SK-N-DZ (cell line): Measurements from ENCODE around the gene CDC42EP3. TPM values are rescaled to one million over a fixed set of nuclear protein-coding genes. Genes with fewer than 3 reads are reported as not detected.

Experiments
- DNase-seq: peaks from one replicate; pipeline ENCODE4 v3.0.0-alpha.2; 2015; ENCODE audit warnings: low spot score
- polyA plus RNA-seq, 2 experiments: library from polyadenylated mRNA; depleted of rRNA; stranded (reverse); fragments of >200 nt; gene quantifications; 2 replicates each; pipeline ENCODE4 v1.2.3, GENCODE V29; 2014

Gene CDC42EP3
- 16.9 and 26.3 TPM in 2 replicates for polyA plus RNA-seq (2014; cell fraction: cytosol; rRNA removed)
- polyA plus RNA-seq (2014; cell fraction: nucleus; rRNA removed): 11.6 and 14.7 TPM in 2 replicates

GRCh38 chr2:37671009-37671815, at the start of gene CDC42EP3:
TSS of gene CDC42EP3 (minus strand) at chr2:37671642. CDS start at chr2:37646587, 25,055 bp downstream.
- peak; percentile 53 for DNase-seq

DNA sequence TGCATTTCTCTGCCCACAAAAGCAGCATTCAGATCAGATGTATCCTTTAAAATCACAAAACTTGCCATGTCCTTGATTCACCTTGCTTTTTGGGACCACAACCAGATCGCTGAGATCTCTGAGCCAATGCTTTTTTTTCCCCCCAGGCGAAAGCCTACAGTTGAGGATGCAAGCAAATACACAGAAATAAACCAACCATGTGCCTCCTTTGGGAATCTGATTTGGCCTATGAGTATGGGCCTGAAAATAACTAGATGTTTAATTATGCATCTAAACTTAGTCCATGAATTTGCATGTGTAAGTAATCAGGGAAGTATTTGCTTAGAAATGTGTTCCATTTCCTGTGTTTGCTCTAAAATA, 49.7 kb upstream of the CDC42EP3 start:
- no peak for DNase-seq

GRCh38 chr2:37720533-37721200, 49.2 kb upstream of the CDC42EP3 start:
- no peak for DNase-seq

GRCh38 chr2:37718515-37719161, 47.2 kb upstream of the CDC42EP3 start:
- no peak for DNase-seq

- DNase-seq: no peak
These were observed 41.8 kb upstream of the CDC42EP3 start for GRCh38 chr2:37713258-37713700.

GRCh38 chr2:37711831-37712230, 40.4 kb upstream of the CDC42EP3 start:
- DNase-seq: no peak

DNA sequence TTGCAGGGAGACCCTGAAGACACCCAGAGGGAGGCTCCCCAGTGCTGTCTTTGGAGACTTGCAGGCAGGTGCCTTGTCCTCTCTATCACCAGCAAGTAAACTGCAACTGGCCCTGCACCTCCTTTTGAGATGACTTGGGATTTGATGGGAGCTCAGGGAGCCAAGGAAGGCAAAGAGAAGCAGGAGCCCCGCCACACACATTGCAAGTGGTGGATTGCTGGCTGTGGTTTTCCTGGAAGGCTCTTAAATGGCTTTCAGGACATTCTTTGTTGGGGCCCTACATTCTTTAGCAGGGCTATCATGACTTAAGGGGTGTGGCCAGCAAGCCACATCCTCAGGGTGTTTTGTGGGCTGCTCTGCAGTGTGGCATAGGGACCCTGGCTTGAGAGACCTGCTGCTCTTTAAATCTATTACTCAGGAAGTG, 39.9 kb upstream of the CDC42EP3 start:
- no peak for DNase-seq

DNA sequence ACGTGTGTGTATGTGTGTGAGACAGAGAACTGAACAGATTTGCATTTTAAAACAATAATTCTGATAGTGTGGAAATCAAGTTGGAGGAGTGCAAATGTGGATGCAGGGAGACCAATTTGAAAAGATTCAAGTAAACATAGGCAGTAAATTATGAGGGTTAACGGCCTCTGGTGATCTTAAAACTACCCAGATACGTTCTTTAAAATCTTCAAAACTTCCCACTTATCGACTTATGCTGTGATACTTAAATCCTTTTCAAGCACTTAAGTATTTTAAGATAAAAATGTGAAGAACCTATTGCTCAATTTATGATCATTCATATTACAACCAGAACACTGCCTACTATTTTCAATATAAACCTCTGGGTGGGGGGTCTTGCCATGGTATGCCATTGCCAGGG, 37.7 kb upstream of the CDC42EP3 start:
- no peak for DNase-seq

- DNase-seq: no peak
These were observed 36.7 kb upstream of the CDC42EP3 start for GRCh38 chr2:37708146-37708545.

- no peak for DNase-seq
These were observed 36.0 kb upstream of the CDC42EP3 start for GRCh38 chr2:37707393-37707792.

- no peak for DNase-seq
These were observed 35.1 kb upstream of the CDC42EP3 start for GRCh38 chr2:37706334-37707183.

DNA sequence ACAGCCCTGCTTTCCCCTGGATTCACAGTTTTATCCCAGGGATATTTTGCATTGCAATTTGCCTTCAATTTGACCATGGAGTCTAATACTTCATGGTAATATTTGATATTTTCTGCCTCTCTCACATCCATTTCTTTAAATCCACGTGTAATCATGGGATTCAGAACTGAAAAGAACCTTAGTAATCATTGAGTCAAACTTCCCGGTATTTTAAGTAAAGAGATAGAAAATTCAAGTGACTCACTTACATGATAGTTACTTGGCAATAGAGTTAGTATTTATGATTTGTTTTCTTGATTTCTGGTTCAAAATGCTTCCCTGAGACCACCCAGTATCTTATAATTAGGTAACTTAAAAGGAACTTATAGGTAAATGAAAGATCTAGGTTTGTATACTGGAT, 33.7 kb upstream of the CDC42EP3 start:
- no peak for DNase-seq

GRCh38 chr2:37698931-37699481, 27.6 kb upstream of the CDC42EP3 start:
- no peak for DNase-seq

- DNase-seq: no peak
These were observed 23.9 kb upstream of the CDC42EP3 start for GRCh38 chr2:37695336-37695735.

GRCh38 chr2:37692711-37693110, 21.3 kb upstream of the CDC42EP3 start:
- DNase-seq: no peak

- no peak for DNase-seq
These were observed 18.3 kb upstream of the CDC42EP3 start for GRCh38 chr2:37689751-37690150.

DNA sequence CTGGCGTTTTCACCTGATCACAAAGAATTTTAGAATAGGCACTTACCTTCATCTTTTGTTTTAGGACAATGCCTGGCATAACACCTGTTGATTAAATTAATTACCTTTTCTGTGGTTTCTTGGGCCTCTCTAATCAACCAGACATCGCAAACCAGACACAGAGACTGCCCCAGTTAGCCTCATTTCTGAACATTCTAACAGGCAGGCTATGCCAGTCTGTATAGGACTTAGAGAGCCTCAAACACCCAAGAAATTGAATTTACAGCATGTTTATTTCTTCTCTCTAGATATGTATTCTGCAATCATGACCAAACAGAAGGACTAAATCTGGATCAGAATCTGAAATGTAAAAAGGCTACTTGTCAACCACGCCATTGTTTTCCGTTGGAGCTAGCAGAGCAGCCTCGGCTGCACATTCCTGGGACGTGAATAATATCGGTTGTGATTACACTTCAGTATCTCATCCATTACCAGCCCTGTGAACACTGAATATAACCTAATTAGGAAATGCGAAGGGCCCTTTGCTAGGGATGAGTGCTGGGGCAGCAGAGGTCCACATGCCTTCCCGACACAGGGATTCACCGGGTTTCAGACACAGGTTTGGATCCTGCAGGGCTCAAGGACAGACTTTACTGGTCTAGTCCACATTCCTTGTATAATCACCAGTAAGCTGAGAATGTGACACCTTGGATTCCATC, 17.5 kb upstream of the CDC42EP3 start:
- peak; percentile 44 for DNase-seq

DNA sequence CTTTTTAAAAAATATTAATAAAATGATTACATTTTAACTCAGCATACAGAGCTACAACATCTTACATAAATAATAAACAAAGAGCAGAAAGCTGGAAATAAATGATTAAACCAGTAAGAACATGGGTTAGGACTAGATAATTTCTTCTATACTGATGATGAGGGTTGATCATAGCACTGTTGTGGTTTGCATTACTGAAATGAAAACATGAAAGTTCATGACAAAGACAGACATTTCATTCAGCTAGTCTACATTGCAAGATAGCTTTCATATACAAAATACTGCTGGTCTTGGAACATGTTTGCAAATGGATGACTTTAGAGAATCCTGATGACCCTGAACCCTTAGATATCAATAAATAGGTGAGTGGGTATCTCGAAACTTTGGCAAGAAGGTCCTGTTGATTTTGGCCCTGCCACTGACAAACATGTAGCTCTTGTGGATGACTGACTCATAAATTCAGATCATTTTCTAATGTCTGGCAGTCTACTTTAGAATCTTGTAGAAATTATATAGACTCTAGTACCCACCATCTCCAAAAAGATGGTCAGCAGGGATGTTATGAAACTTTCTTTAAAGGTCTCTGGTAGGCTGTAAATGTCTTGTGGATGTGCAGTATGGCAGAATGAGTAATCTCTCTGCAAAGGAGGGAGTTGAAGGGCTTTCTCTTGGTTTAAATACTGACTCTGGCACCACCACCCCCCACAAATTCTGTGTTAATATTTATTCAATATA, 15.5 kb upstream of the CDC42EP3 start:
- no peak for DNase-seq

DNA sequence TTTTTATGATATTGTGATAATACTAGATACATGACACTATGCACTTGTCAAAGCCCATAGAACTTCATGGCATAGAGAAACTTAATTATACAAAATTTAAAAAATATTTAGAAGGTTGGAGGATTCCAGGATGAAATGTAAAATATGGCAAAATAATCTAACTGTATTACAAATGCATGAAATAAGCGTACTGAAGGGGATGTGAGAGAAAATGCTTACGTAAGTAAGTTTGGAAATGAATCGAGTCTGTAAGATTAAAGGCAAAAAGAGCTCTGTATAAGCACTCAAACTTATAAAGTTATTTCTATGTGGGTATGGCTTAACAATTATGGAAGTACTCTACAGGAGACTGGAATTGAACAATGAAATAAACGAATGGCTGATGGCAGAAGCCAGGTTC, 13.4 kb upstream of the CDC42EP3 start:
- DNase-seq: no peak
